C4-2B (cell line): ENCODE measurements around the gene CASK.
A peak's percentile ranks its signal among the peaks of the same experiment; 100 is the strongest.

Experiments used
- H3K27ac ChIP-seq: fragments of 450-650 bp; 2 replicates; pipeline ENCODE4 v1.5.1; 2017
- CTCF ChIP-seq: fragments of 450-650 bp; conservative IDR thresholded peaks from 2 replicates; pipeline ENCODE4 v1.5.1; 2017; ENCODE audit warnings: mild to moderate bottlenecking
- ZFX ChIP-seq: fragments of 450-650 bp; IDR thresholded peaks from 2 replicates; pipeline ENCODE4 v1.6.1; 2017

CASK gene

GRCh38 chrX:41863343-41864203, 59.8 kb downstream of the CASK start:
- no peak overlapping the region for H3K27ac ChIP-seq
- no peak for TF ChIP-seq ZFX
- peak; percentile 28 for TF ChIP-seq CTCF

- no peak for TF ChIP-seq CTCF
- TF ChIP-seq ZFX, result no peak
- H3K27ac ChIP-seq, result no peak overlapping the region
Measured at GRCh38 chrX:41862562-41863184, 60.7 kb downstream of the CASK start.

- no peak for TF ChIP-seq ZFX
- no peak for TF ChIP-seq CTCF
Measured at GRCh38 chrX:41858161-41858775, 65.1 kb downstream of the CASK start.

GRCh38 chrX:41857670-41858069, 65.7 kb downstream of the CASK start:
- no peak for TF ChIP-seq CTCF
- TF ChIP-seq ZFX, result no peak
- H3K27ac ChIP-seq, result no peak overlapping the region

More at GRCh38 chrX:41858161-41858775, 65.1 kb downstream of the CASK start:
- H3K27ac ChIP-seq, result no peak overlapping the region

- no peak overlapping the region for H3K27ac ChIP-seq
- TF ChIP-seq ZFX (no peak), CTCF (no peak)
Measured at GRCh38 chrX:41846714-41847113, 76.6 kb downstream of the CASK start.

- TF ChIP-seq ZFX (no peak), CTCF (no peak)
- H3K27ac ChIP-seq, result no peak overlapping the region
Measured at GRCh38 chrX:41837270-41837944, 85.9 kb downstream of the CASK start.

- H3K27ac ChIP-seq, result no peak overlapping the region
Measured at GRCh38 chrX:41828826-41829225, 94.5 kb downstream of the CASK start.

More at GRCh38 chrX:41828826-41829225, 94.5 kb downstream of the CASK start:
- TF ChIP-seq ZFX, result no peak
- no peak for TF ChIP-seq CTCF
